ENCODE data around the gene MAMDC4.
"Not testable (repeated sequence)": the region's sequence is repeated elsewhere in the genome, so short reads cannot be mapped to it uniquely, and the experiment has no call there.

MAMDC4 gene

DNA sequence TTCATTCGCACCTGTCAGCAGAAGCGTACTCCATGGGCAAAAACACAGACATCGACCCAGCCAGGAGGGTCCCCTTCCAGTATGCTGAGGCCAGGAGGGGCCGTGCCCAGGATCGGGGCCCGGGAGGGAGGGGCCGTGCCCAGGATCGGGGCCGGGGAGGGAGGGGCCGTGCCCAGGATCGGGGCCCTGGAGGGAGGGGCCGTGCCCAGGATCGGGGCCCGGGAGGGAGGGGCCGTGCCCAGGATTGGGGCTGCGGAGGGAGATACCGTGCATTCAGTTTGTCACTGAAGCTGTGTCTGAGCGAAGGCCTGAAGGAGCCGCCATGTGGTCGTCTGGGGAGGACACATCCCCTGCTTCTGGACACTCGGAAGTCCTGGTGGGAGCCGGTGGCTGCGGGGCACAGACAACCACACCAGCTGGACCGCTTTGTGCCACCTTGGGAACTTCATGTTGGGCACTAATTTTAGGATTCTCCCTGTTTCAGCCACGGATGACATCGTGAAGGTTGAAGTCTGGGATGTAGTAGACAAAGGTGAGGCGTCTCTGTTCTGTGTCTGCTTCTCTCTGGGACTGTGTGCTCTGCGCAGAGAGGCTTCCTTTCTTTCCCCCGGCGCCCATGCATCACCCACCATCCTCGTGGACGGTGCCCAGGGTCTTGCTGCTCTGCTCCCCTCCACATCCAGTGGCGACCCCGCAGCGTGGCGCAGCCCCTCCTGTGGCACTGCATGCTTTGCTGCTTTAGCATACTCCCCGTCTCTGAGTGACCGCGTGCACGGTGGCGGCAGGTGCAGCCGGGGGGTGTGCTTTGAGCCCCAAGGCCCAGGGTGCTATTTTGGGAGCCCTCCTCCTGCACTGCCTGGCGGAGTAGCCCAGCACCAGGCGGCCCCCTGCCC is 26.6 kb upstream of the MAMDC4 start:
- DNase-seq (ENCODE audit: low read depth in 2 of 2): no peak

DNA sequence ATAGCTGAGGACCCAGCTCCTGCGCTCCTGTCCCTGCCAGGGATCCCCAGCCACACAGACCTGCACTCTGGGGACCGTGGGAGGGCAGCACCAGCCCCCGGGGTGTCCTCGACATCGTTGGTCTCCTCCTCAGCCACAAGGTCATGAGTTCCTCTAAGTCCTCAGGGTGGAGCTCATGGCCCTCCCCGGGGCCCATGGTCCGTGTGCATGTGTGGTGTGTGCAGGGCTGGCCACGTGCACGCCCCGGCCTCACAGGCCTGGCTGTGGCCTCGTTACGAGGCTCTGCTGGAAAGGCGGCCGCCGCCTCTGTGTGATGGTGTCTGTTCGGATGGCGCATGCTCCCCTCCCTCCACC is 26.0 kb upstream of the MAMDC4 start:
- DNase-seq (ENCODE audit: low read depth in 2 of 2): no peak

- DNase-seq (ENCODE audit: low read depth in 2 of 2): no peak
These were observed 25.2 kb upstream of the MAMDC4 start for GRCh38 chr9:136826703-136827582.

- no peak for DNase-seq (ENCODE audit: low read depth in 2 of 2)
These were observed 24.2 kb upstream of the MAMDC4 start for GRCh38 chr9:136827794-136828473.

GRCh38 chr9:136828474-136829140 is 23.5 kb upstream of the MAMDC4 start:
- DNase-seq (ENCODE audit: low read depth in 2 of 2): no peak

DNA sequence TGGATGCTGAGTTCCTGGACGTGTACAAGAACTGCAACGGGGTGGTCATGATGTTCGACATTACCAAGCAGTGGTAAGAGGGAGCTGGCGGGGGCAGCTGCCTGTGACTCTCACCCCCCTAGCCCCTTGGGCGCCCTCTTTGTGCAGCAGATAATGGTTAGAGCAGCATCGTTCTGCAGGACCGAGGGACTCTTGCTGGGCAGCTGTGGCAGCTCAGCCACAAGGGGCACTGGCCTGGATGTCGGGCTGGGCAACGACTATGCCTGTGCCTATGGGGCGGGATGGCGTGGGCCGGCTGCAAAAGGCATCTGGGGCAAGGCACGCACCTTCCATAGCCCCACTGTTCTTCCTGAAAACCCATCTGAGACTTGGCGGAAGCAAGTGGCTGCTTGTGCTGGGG is 22.7 kb upstream of the MAMDC4 start:
- no peak for DNase-seq (ENCODE audit: low read depth in 2 of 2)

GRCh38 chr9:136829981-136830885 is 21.9 kb upstream of the MAMDC4 start:
- DNase-seq (ENCODE audit: low read depth in 2 of 2): no peak

DNA sequence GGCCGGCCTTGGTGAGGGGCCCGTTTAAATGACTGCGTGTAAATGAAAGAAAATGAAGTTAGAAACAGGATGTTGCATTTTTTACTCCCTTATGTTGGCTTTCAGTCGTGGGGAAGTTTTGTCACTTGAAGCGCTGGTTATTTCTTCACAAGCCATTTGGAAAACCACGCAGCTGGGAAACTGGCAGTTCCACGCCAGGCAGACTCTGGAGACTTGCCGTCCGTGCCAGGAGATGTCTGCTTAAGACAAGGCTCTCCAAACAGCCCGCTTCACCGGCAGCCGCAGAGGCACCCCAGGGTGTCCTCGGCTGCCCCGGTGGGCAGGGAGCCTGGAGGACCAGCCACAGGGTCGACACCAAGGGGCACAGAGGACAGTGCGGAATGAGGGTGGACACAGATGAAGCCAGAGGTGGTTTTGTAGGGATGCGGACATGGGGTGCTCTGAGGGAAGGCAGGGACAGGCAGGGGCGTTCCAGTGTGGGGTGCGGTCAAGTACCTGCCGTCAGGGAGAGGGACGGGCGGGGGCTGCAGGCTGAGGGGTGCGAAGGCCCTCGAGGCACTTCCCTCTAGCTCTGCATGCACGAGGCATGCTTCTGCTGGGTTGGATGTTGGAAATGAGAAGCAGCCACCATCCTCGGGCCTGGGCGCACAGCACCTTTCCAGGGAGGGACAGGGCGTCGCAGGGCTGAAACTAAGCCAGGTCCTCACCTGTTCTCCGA is 21.0 kb upstream of the MAMDC4 start:
- DNase-seq (ENCODE audit: low read depth in 2 of 2): no peak

DNA sequence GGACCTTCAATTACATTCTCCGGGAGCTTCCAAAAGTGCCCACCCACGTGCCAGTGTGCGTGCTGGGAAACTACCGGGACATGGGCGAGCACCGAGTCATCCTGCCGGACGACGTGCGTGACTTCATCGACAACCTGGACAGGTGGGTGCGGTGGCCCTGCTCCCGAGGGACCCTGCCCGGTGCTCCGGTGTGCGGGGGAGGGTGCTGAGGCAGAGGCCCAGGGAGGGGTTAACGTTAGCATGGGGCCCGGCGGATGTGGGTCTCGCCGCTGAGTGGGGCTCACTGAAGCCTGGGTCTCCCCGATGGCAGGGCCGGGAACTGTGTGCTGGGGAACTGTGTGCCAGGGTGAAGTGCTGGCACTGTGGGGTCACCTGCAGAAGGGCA is 20.4 kb upstream of the MAMDC4 start:
- DNase-seq (ENCODE audit: low read depth in 2 of 2): no peak

GRCh38 chr9:136832581-136832980 is 19.6 kb upstream of the MAMDC4 start:
- no peak for DNase-seq (ENCODE audit: low read depth in 2 of 2)

GRCh38 chr9:136833381-136834048 is 18.6 kb upstream of the MAMDC4 start:
- DNase-seq (ENCODE audit: low read depth in 2 of 2): not testable (repeated sequence)

DNA sequence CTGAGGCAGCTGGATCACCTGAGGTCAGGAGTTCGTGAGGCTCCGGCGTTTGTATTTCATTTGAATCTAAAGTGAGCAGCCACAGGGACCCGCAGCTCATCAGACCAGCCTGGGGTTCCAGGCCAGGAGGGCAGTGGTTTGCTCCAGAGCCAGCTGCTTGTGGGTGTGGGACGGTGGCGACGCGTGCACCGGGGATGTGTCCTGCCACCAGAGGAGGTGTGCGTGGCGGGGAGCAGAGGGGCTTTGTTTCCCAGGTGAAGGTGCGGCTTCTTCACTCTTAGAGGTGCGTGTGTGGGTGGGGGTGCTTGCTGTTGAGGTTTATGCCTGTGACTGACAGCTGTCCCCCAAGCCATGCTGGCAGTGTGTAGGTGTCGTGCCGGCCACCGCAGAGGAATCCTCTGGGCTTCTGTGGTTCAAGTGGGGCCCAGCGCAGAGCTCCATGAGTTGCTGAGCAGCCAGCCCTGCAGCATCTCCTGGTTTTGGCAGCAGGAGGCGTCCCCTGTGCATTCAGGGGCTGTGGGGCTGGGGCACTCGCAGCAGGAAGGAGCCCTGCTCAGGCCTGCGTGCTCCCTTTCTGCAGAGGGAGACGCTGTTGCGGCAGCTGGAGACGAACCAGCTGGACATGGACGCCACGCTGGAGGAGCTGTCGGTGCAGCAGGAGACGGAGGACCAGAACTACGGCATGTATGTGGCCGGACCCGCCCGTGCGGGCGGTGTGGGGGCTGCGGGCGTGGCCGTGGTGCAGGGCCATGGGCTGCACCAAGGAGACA is 16.8 kb upstream of the MAMDC4 start:
- no peak for DNase-seq (ENCODE audit: low read depth in 2 of 2)

GRCh38 chr9:136835932-136836904 is 15.9 kb upstream of the MAMDC4 start:
- DNase-seq (ENCODE audit: low read depth in 2 of 2): no peak

- no peak for DNase-seq (ENCODE audit: low read depth in 2 of 2)
These were observed 14.8 kb upstream of the MAMDC4 start for GRCh38 chr9:136837146-136837855.

DNA sequence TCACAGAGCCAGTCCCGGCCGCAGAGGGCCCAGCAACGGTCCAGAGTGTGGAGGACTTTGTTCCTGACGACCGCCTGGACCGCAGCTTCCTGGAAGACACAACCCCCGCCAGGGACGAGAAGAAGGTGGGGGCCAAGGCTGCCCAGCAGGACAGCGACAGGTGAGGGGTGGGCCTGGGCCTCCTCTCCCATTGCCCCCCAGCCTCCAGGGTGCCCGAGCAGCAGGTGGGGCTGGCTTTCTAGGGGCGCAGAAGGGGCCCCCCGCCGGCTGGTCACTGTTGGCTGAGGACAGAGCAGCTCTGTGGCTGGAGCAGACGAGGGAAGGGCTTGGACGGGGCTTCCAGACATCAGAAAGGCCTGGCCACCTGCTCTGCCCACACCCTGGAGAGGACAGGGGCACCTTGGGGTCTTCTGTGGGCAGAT is 14.3 kb upstream of the MAMDC4 start:
- DNase-seq (ENCODE audit: low read depth in 2 of 2): not testable (repeated sequence)

- no peak for DNase-seq (ENCODE audit: low read depth in 2 of 2)
These were observed 13.6 kb upstream of the MAMDC4 start for GRCh38 chr9:136838314-136839228.
